ENCODE data around the gene ZNF771. TPM values are rescaled to one million over a fixed set of nuclear protein-coding genes. Genes with fewer than 3 reads are reported as not detected.

ZNF771 gene
- 31.6 and 41.2 TPM in 2 replicates for total RNA-seq (2014; rRNA removed; shearing (Covaris generic))

GRCh38 chr16:30407102-30407803 is at the start of gene ZNF771:
Gene ZNF771 (plus strand): TSS chr16:30407606. CDS start chr16:30408054, 448 bp downstream.
- peak; percentile 93 for DNase-seq (ENCODE audit: low spot score)
- in situ Hi-C loops (cut with HindIII; ENCODE audit: low sequenced_read_pairs) = loop anchor here (25.0 kb wide), 1 partner anchor 230 kb away; no protein-coding TSS in a partner anchor

- no peak for DNase-seq (ENCODE audit: low spot score)
Measured at GRCh38 chr16:30357715-30358576, 49.5 kb upstream of the ZNF771 start.

DNA sequence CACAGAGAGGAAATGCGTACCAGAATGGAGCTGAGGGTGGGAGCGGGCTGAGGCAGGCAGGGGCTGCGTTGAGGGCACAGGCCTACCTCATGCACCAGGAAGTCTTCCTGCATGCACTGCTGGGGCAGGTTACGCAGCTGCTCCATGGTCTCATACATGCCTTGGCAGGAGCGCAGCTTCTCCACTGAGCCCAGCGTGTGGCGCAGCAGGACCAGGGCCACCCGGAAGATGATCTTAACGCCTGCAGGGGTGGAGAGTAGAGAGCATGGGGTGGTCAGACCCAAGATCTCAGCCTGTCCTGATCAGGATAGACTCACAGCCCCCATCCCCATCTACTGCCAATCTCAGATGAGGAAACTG is 48.8 kb upstream of the ZNF771 start:
- no peak for DNase-seq (ENCODE audit: low spot score)
- in situ Hi-C loops (cut with HindIII; ENCODE audit: low sequenced_read_pairs) = no loop called here

More at GRCh38 chr16:30357715-30358576, 49.5 kb upstream of the ZNF771 start:
- in situ Hi-C loops (cut with HindIII; ENCODE audit: low sequenced_read_pairs) = no loop called here

DNA sequence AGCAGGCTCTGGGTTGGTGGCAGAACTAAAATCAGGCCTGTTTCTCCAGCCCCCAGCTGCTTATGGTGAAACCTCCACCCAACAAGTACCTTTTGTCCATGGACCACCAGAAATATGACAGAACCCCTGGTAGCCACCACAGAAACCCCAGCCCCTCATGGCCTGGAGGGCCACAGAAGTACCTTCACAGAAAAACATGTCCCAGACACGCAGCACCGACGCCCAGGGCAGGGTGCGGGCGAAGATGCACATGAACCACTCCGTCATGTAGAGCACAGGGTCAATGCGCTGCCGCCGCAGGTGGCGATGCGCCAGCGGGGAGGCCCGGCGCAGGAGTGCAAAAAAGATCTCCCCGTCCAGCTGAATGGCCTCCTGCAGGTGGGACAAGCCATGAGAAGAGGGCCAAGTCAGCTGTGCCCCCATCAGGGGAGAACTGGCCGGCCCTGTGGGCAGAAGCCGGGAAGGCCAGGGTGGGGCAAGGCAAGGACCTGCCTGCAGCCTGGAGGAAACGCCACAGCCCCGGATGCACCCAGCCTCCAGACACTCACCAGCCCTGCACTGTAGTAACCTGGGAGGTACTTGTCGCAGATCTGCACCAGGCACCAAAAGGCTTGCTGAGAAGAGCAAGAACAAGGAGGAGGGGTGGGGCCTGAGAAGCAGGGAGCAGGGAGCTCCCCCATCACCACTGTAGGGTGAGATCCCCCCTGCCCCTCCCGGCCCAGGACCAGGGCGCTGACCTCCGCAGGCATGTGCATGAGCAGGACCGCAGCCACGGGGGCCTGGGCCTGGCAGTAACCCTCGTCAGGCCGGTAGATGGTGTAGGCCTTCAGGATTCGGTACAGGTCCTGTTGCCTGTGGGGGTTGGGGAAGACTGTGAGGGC is 48.2 kb upstream of the ZNF771 start:
- no peak for DNase-seq (ENCODE audit: low spot score)
- in situ Hi-C loops (cut with HindIII; ENCODE audit: low sequenced_read_pairs) = no loop called here

DNA sequence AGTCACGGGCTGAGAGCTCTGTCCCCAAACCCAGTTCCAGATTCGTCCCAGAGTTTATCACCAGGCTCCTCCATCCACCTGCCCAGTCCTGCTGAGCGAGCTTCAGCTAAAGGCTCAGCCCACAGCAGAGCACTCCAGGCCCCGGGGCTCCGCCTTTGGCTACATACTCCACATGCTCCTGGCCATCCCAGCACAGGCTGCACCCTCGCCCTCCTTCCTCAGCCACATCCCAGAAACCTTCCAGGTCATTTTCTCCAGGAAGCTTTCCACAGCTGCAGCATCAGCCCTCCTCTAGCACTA is 47.6 kb upstream of the ZNF771 start:
- in situ Hi-C loops (cut with HindIII; ENCODE audit: low sequenced_read_pairs) = no loop called here
- DNase-seq (ENCODE audit: low spot score) = no peak

- in situ Hi-C loops (cut with HindIII; ENCODE audit: low sequenced_read_pairs) = no loop called here
- DNase-seq (ENCODE audit: low spot score) = no peak
Measured at GRCh38 chr16:30361180-30361579, 46.2 kb upstream of the ZNF771 start.

DNA sequence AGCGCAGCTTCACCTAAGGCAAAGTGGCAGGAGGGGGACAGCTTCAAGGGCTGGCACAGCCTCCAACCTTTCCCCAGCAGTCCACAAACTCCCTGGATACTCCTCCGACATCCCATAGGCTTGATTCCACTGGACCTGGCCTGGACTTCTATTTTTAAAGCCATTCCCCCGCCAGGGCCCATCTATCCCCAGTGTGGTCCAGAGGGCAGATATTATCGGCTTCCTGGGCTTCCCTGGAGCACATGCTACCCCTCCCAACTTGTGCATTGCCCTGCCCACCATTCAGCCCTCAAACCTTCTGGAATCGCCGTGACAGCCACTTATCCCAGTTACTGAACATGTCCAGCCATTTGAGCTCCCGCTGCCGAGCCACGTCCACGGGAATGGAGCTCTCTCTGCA is 42.2 kb upstream of the ZNF771 start:
- in situ Hi-C loops (cut with HindIII; ENCODE audit: low sequenced_read_pairs) = no loop called here
- no peak for DNase-seq (ENCODE audit: low spot score)

- no peak for DNase-seq (ENCODE audit: low spot score)
- in situ Hi-C loops (cut with HindIII; ENCODE audit: low sequenced_read_pairs) = no loop called here
Measured at GRCh38 chr16:30366511-30366910, 40.9 kb upstream of the ZNF771 start.

GRCh38 chr16:30367349-30368009 is 39.9 kb upstream of the ZNF771 start:
- in situ Hi-C loops (cut with HindIII; ENCODE audit: low sequenced_read_pairs) = no loop called here
- no peak for DNase-seq (ENCODE audit: low spot score)

GRCh38 chr16:30368122-30368791 is 39.1 kb upstream of the ZNF771 start:
- DNase-seq (ENCODE audit: low spot score) = no peak
- in situ Hi-C loops (cut with HindIII; ENCODE audit: low sequenced_read_pairs) = no loop called here

- no peak for DNase-seq (ENCODE audit: low spot score)
- in situ Hi-C loops (cut with HindIII; ENCODE audit: low sequenced_read_pairs) = no loop called here
Measured at GRCh38 chr16:30368792-30369090, 38.7 kb upstream of the ZNF771 start.

DNA sequence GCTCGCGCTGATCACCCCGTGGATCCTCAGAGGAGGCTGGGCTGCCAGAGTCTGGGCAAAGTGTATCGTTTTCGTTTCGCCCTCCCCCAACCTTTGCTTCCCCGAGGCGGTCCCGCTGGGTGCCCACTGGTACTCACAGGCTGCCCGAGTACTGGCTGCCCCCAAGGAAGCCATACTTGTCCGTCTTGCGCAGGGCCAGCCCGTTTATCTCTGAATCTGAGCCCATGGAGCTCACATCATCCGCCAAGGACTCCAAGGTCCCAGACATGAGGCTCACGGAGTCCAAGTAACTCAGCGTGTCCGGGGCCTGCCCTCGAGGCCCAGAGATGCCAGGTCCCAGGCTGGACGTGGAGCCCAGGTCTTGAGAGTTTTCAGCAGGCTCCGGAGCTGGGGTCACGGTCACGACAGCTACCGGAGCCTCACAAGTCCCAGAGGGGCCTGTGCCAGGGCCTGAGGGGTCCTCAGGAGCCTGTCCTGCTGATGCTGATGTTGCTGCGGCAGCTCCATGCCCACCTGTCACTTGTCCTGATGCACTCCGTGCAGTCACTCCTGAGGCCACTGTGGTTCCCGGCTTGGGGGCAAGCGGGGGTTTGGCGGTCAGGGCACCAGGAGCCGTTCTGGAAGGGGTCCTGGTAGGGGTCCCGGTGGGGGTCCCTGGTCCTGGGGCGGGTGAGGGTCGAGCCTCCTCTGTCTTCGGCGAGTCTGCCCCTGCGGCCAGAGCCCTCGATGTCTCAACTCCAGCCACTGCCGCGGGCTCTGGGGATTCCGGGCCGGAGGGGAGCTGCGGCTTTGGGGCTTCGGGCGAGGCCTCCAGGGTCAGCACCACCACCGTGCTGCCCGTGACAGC is 38.1 kb upstream of the ZNF771 start:
- DNase-seq (ENCODE audit: low spot score) = no peak
- in situ Hi-C loops (cut with HindIII; ENCODE audit: low sequenced_read_pairs) = no loop called here

DNA sequence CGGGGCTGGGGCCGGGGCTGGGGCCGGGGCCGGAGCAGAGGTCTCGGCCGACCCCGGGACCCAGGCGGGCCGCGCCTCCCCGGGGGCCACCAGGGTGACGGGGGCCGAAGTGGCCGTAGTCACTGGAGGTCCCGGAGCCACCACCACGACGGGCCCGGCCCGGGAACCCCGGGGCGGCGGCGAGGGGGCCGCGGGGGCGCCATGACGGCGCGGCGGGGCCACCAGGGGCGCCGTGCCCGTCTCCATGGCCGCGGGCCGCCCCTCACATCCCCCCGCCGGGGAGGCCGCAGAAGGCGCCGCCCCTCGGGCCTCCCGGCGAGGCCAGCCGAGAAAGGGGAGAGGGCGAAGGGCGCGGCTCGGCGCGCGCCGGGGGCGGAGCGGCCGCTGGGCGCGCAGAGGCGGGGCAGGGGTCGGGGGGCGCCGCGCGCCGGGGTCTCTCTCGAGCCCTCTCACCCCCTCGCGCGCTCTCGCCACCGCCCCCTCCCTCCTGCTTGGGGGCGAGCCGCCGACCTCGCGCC is 37.4 kb upstream of the ZNF771 start:
- no peak for DNase-seq (ENCODE audit: low spot score)
- in situ Hi-C loops (cut with HindIII; ENCODE audit: low sequenced_read_pairs) = no loop called here

DNA sequence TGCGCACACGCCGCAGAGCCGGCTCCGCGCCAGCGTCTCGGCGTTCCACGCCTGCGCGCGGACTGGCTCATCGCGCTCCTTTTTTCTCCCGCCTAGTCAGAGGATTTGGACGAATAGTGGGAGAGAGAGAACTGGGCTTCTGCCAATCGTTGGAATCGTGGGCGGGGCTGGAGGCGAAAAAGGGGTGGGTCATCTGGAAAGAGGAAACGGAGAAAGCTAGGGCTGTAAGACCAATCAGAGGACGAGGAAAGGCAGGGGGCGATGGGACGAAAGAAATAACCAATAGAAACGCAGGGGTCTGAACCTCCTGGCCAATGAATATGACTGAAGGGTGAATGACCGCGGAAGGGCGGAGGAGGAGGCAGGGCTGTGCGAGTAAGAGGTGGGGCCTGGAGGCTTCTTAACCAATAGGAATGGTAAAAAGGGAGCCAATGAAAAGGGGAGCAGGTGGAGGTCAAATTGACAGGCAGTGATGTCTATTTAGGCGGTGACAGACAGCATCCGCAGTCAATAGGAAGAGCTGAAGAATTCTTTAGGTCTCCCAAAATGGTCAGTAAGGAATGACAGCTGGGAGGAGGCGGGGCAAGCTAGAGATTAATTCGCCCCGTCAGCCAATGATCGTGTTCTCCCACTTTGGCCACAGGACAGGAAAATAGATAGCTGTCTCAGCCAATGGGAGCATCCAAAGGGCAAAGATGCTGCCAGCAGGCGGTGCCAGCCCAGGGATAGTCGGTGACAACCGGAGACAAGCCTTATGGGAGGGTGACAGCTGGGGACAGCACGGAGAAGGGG is 36.8 kb upstream of the ZNF771 start, which contains the start of gene TBC1D10B:
TBC1D10B (minus strand) TSS at position 39 of the 792 bp plus-strand sequence. CDS start 311 bp downstream, outside the sequence.
- in situ Hi-C loops (cut with HindIII; ENCODE audit: low sequenced_read_pairs) = no loop called here
- peak; percentile 100 for DNase-seq (ENCODE audit: low spot score)

- DNase-seq (ENCODE audit: low spot score) = no peak
- in situ Hi-C loops (cut with HindIII; ENCODE audit: low sequenced_read_pairs) = no loop called here
Measured at GRCh38 chr16:30371248-30371816, 36.1 kb upstream of the ZNF771 start.

DNA sequence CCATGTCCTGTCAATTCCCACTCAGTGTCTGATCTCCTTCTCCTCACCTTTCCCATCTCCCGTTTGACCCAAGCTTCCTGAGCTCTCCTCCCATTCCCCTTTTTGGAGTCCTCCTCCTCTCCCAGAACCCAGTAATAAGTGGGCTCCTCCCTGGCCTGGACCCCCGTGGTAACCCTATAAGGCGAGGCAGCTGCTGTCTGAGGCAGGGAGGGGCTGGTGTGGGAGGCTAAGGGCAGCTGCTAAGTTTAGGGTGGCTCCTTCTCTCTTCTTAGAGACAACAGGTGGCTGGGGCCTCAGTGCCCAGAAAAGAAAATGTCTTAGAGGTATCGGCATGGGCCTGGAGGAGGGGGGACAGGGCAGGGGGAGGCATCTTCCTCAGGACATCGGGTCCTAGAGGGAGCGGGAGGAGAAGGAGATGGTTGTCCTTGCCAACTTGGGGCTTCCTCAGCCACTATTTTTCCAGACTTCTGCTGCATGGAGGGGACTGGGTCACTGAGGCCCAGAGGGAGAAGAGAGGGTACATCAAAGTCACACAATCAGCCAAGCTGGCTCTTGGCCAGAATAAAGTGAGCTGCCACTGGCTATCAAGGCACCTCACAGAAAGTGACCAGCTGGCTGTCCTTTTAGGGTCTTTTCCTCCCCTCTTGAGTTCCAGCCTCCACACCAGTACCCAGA is 35.2 kb upstream of the ZNF771 start:
- in situ Hi-C loops (cut with HindIII; ENCODE audit: low sequenced_read_pairs) = no loop called here

More for the DNA sequence above, 35.2 kb upstream of the ZNF771 start:
- no peak for DNase-seq (ENCODE audit: low spot score)
